Esophagus squamous epithelium (tissue), 4 donors: ENCODE measurements around the gene ICE2.

Source experiments
- POLR2A ChIP-seq, 4 donors: fragments of 450-650 bp; IDR thresholded peaks; one replicate each; pipeline ENCODE4 v1.6.1; 2017; ENCODE audit warnings: antibody characterized with exemption in 4 of 4, mild to moderate bottlenecking in 4 of 4, moderate library complexity in 3 of 4
- TF ChIP-seq, protein P1 (sequence below), 6 experiments: fragments of 450-650 bp in 4 of 6; fragments of 200-600 bp in 2 of 6; sonication (generic) in 2 of 6; IDR thresholded peaks; one replicate each; pipeline ENCODE4 v1.5.1; 2016 to 2019; ENCODE audit warnings: antibody characterized with exemption in 6 of 6, mild to moderate bottlenecking in 4 of 6, moderate library complexity in 4 of 6

DNA sequence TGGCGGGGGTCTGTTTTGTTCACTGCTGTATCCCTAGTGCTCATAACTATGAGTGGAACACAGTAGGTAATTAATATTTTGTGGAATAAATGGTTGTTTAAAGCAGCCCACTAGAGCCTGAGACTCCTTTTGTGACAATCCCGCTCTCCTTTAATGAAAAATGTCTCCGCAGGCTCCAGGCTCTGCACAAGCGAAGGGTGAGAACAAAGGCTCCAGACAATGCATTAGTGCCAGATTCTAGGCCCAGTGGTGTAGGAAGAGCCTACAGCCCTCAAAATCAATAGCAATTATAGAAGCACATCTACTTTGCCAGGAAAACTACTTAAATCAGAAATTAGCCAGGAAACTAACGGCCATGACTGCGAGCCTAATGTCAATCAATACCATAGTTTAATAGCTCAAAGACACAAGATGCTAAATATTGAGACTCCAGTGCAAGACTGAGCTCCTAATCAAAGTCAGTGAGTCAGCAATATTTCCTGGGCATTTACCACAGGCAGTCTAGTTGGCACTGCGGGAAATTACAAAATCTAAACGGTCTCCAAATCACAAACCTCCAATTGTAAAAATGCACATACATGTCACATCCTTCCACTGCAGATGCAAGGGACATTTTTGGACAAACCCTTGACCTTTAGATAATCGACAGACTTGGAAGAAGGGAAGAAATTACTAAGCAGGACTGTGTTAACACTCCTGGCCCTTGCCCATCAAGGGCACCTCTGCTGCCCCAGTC, 83.5 kb downstream of the ICE2 start:
- TF ChIP-seq, protein P1, sequence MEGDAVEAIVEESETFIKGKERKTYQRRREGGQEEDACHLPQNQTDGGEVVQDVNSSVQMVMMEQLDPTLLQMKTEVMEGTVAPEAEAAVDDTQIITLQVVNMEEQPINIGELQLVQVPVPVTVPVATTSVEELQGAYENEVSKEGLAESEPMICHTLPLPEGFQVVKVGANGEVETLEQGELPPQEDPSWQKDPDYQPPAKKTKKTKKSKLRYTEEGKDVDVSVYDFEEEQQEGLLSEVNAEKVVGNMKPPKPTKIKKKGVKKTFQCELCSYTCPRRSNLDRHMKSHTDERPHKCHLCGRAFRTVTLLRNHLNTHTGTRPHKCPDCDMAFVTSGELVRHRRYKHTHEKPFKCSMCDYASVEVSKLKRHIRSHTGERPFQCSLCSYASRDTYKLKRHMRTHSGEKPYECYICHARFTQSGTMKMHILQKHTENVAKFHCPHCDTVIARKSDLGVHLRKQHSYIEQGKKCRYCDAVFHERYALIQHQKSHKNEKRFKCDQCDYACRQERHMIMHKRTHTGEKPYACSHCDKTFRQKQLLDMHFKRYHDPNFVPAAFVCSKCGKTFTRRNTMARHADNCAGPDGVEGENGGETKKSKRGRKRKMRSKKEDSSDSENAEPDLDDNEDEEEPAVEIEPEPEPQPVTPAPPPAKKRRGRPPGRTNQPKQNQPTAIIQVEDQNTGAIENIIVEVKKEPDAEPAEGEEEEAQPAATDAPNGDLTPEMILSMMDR (IDR thresholded peaks at IDR 0.05) = no peak
- TF ChIP-seq POLR2A (IDR thresholded peaks at IDR 0.05) = no peak
